OCI-LY7 (cell line): Measurements from ENCODE around the gene ADAM12.

Experiments used
- EZH2phosphoT487 ChIP-seq: fragments of 200-600 bp; sonication (generic); IDR thresholded peaks from 2 replicates; pipeline ENCODE4 v1.6.1; 2018; ENCODE audit warnings: low read depth, borderline replicate concordance, mild to moderate bottlenecking, mixed run types, antibody characterized with exemption, low read length, moderate library complexity, mixed read lengths
- TF ChIP-seq, protein P1 (sequence below): fragments of 200-600 bp; sonication (generic); conservative IDR thresholded peaks from 2 replicates; pipeline ENCODE4 v1.5.1; 2014; ENCODE audit warnings: mild to moderate bottlenecking, antibody characterized with exemption, low read length, moderate library complexity, mixed read lengths

- TF ChIP-seq, protein P1, sequence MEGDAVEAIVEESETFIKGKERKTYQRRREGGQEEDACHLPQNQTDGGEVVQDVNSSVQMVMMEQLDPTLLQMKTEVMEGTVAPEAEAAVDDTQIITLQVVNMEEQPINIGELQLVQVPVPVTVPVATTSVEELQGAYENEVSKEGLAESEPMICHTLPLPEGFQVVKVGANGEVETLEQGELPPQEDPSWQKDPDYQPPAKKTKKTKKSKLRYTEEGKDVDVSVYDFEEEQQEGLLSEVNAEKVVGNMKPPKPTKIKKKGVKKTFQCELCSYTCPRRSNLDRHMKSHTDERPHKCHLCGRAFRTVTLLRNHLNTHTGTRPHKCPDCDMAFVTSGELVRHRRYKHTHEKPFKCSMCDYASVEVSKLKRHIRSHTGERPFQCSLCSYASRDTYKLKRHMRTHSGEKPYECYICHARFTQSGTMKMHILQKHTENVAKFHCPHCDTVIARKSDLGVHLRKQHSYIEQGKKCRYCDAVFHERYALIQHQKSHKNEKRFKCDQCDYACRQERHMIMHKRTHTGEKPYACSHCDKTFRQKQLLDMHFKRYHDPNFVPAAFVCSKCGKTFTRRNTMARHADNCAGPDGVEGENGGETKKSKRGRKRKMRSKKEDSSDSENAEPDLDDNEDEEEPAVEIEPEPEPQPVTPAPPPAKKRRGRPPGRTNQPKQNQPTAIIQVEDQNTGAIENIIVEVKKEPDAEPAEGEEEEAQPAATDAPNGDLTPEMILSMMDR: no peak
- TF ChIP-seq EZH2phosphoT487: no peak
Observed at GRCh38 chr10:126158133-126158892, 230.0 kb downstream of the ADAM12 start.
